HepG2 (cell line): ENCODE data around the gene CPEB3. TPM values are rescaled to one million over a fixed set of nuclear protein-coding genes. Genes with fewer than 3 reads are reported as not detected.
"Not testable (repeated sequence)": the region's sequence is repeated elsewhere in the genome, so short reads cannot be mapped to it uniquely, and the experiment has no call there.

Source experiments
- ATAC-seq: fragments of 200-7000 bp; cut with Tn5 transposase; 3 replicates; pipeline ENCODE4 v1.9.1; 2020; ENCODE audit warnings: mild to moderate bottlenecking, moderate library complexity
- BruUV-seq: library from RNA; stranded (reverse); fragments of 400-500 nt; replicated peaks from 2 replicates; lab custom pipeline; 2021; lab: Mats Ljungman, UMichigan
- CTCF ChIA-PET: fragments of 300-600 bp; formaldehyde crosslinking; extraction: SDS; loops from one replicate; lab custom pipeline; 2021; ENCODE audit warnings: low total read pairs, inconsistent platforms, low intra/inter-chr PET ratio; lab: Yijun Ruan, JAX
- POLR2A ChIA-PET: fragments of 350-600 bp; sonication (Branson Sonifier 250); formaldehyde crosslinking; loops from one replicate; lab custom pipeline; 2020; ENCODE audit warnings: antibody characterized with exemption, inconsistent platforms; lab: Yijun Ruan, JAX
- DNase-seq: peaks from one replicate; pipeline ENCODE4 v3.0.0-alpha.2; 2015; ENCODE audit warnings: low spot score
- FAIRE-seq: peaks from 3 replicates; lab custom pipeline; 2011; peaks lifted over from hg19 to GRCh38; lab: Jason Lieb, UNC
- H2AFZ ChIP-seq: one replicate; pipeline ENCODE4 v1.6.1; 2011; ENCODE audit warnings: low read length, inconsistent platforms
- H3K27ac ChIP-seq: fragments of 300-600 bp; 3 replicates; pipeline ENCODE4 v1.8.0; 2011; ENCODE audit warnings: mixed run types, mild to moderate bottlenecking, mixed read lengths, low read length, inconsistent platforms; ENCODE audit not compliant: insufficient read depth; ENCODE audit errors: extremely low read length
- H3K27me3 ChIP-seq, 2 experiments: fragments of 200-600 bp in 1 of 2; 2 replicates in 1 of 2; 3 replicates in 1 of 2; pipeline versions ENCODE4 v1.6.0 to v1.8.0; 2011; ENCODE audit warnings: low read length in 2 of 2, mild to moderate bottlenecking in 2 of 2, moderate library complexity in 2 of 2, inconsistent platforms in 1 of 2; ENCODE audit not compliant: insufficient read depth in 2 of 2, control insufficient read depth in 1 of 2
- H3K36me3 ChIP-seq, 2 experiments: fragments of 200-600 bp in 1 of 2; replicated peaks in 1 of 2; 2 replicates in 1 of 2; 3 replicates in 1 of 2; pipeline versions ENCODE4 v1.5.1 to v1.8.0; 2011; ENCODE audit warnings: low read length in 2 of 2, inconsistent platforms in 1 of 2; ENCODE audit not compliant: insufficient read depth in 2 of 2, control insufficient read depth in 1 of 2
- H3K4me1 ChIP-seq: 2 replicates; pipeline ENCODE4 v1.5.1; 2012; ENCODE audit warnings: low read length, inconsistent platforms; ENCODE audit not compliant: insufficient read depth
- H3K4me2 ChIP-seq: 2 replicates; pipeline ENCODE4 v1.6.0; 2011; ENCODE audit warnings: low read depth, low read length, inconsistent platforms
- H3K4me3 ChIP-seq, 3 experiments: fragments of 200-600 bp in 1 of 3; sonication (generic), shearing (Covaris generic) in 1 of 3; replicated peaks in 1 of 3; 2 replicates each; pipeline ENCODE4 v1.5.1; 2011 to 2016; ENCODE audit warnings: low read length in 3 of 3, inconsistent platforms in 2 of 3, low read depth in 2 of 3, mild to moderate bottlenecking in 2 of 3, control low read depth in 1 of 3, mixed read lengths in 1 of 3; ENCODE audit not compliant: insufficient read depth in 1 of 3
- H3K79me2 ChIP-seq: one replicate; pipeline ENCODE4 v1.6.1; 2011; ENCODE audit warnings: low read length, inconsistent platforms; ENCODE audit not compliant: insufficient read depth
- H3K9ac ChIP-seq: 2 replicates; pipeline ENCODE4 v1.6.0; 2011; ENCODE audit warnings: mild to moderate bottlenecking, low read depth, low read length, inconsistent platforms; ENCODE audit not compliant: insufficient read depth
- H3K9me3 ChIP-seq: 2 replicates; pipeline ENCODE4 v1.5.1; 2012; ENCODE audit warnings: mild to moderate bottlenecking, low read length
- H4K20me1 ChIP-seq: 2 replicates; pipeline ENCODE4 v1.6.0; 2011; ENCODE audit warnings: inconsistent platforms, mild to moderate bottlenecking, low read length, moderate library complexity; ENCODE audit not compliant: insufficient read depth
- ARID2 ChIP-seq: sonication (generic); formaldehyde crosslinking; IDR thresholded peaks from 2 replicates; pipeline ENCODE4 v1.8.1; 2022; ENCODE audit warnings: mild to moderate bottlenecking, missing genetic modification reagents, borderline replicate concordance
- BCL6 ChIP-seq: IDR thresholded peaks from 2 replicates; pipeline ENCODE4 v1.6.1; 2016; ENCODE audit warnings: missing genetic modification reagents, missing compliant biosample characterization
- MIER3 ChIP-seq: IDR thresholded peaks from 2 replicates; pipeline ENCODE4 v1.6.1; 2016; ENCODE audit warnings: missing compliant biosample characterization, borderline replicate concordance
- ZNF20 ChIP-seq: sonication (generic); formaldehyde crosslinking; IDR thresholded peaks from 2 replicates; pipeline ENCODE4 v1.4.0; 2020; ENCODE audit warnings: mild to moderate bottlenecking, moderate library complexity, missing genetic modification reagents
- ZSCAN22 ChIP-seq: sonication (generic); formaldehyde crosslinking; IDR thresholded peaks from 2 replicates; pipeline ENCODE4 v1.4.0; 2020; ENCODE audit warnings: mild to moderate bottlenecking, missing genetic modification reagents
- WGBS: methylation state at CpG from one replicate; pipeline ENCODE4 v1.1.6; 2017; ENCODE audit warnings: low lambda C conversion rate; 5-methylcytosine and 5-hydroxymethylcytosine counted together
- in situ Hi-C: cut with HindIII; loops from 2 replicates; pipeline ENCODE4 v1.10.0; 2017; ENCODE audit warnings: low pct_unique_long_range_greater_than_20kb; ENCODE audit not compliant: extremely low pct_ligation_motif_present
- intact Hi-C: fragments of 100-400 bp; cut with micrococcal nuclease; formaldehyde crosslinking; loops from one replicate; pipeline ENCODE4 v1.10.0; 2022; ENCODE audit not compliant: unreplicated experiment
- polyA plus RNA-seq, 8 experiments: library from polyadenylated mRNA; depleted of rRNA in 3 of 8; stranded (reverse) in 7 of 8; unstranded in 1 of 8; fragments of >200 nt; fragmentation: Illumina TruSeq in 4 of 8; extraction: Trizol in 4 of 8; gene quantifications; 2 replicates each; pipeline versions ENCODE4 v1.2.1 to v1.2.3, GENCODE V29; 2011 to 2016; ENCODE audit warnings: low read depth in 4 of 8, missing spikeins in 1 of 8, mixed read lengths in 1 of 8; ENCODE audit not compliant: insufficient read depth in 1 of 8
- total RNA-seq, 5 experiments: library from RNA; depleted of rRNA; stranded (reverse); fragments of >200 nt; fragmentation: Illumina TruSeq; extraction: Trizol; gene quantifications; 2 replicates each; pipeline ENCODE4 v1.2.3, GENCODE V29; 2016; ENCODE audit warnings: low read depth in 1 of 5
- TF ChIP-seq, protein P1 (sequence below): sonication (generic); formaldehyde crosslinking; IDR thresholded peaks from 2 replicates; pipeline ENCODE4 v1.5.1; 2020; ENCODE audit warnings: mild to moderate bottlenecking, missing genetic modification reagents, borderline replicate concordance
- TF ChIP-seq, protein P2 (sequence below): conservative IDR thresholded peaks from 2 replicates; pipeline ENCODE4 v1.6.1; 2018; ENCODE audit warnings: missing genetic modification reagents

Gene CPEB3
- total and polyA plus RNA-seq, 2 of the 13 experiments (the other 11 are each of a cell fraction or from before 2014, with no cell fraction given): 0.66 to 0.70 TPM

DNA sequence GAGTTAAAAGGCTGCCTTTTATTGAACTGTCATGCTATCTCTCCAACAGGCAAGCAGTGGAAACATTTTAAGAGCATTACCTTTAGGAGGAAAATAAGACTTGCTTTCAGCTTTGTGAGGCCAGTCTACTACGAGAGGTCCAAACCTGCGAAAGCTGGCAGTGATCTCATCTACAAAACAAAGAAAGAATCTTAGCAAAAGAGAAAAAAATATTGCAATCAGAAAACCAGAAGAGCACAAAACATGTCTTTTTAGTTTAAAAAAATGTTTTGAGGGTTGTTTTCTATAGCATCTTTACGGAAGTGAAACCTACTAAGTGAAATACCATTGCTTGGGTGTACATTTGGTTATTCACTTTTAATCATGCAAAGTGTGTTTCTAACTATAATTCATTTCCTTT, 147.9 kb downstream of the CPEB3 start (continued):
- TF ChIP-seq, protein P1, sequence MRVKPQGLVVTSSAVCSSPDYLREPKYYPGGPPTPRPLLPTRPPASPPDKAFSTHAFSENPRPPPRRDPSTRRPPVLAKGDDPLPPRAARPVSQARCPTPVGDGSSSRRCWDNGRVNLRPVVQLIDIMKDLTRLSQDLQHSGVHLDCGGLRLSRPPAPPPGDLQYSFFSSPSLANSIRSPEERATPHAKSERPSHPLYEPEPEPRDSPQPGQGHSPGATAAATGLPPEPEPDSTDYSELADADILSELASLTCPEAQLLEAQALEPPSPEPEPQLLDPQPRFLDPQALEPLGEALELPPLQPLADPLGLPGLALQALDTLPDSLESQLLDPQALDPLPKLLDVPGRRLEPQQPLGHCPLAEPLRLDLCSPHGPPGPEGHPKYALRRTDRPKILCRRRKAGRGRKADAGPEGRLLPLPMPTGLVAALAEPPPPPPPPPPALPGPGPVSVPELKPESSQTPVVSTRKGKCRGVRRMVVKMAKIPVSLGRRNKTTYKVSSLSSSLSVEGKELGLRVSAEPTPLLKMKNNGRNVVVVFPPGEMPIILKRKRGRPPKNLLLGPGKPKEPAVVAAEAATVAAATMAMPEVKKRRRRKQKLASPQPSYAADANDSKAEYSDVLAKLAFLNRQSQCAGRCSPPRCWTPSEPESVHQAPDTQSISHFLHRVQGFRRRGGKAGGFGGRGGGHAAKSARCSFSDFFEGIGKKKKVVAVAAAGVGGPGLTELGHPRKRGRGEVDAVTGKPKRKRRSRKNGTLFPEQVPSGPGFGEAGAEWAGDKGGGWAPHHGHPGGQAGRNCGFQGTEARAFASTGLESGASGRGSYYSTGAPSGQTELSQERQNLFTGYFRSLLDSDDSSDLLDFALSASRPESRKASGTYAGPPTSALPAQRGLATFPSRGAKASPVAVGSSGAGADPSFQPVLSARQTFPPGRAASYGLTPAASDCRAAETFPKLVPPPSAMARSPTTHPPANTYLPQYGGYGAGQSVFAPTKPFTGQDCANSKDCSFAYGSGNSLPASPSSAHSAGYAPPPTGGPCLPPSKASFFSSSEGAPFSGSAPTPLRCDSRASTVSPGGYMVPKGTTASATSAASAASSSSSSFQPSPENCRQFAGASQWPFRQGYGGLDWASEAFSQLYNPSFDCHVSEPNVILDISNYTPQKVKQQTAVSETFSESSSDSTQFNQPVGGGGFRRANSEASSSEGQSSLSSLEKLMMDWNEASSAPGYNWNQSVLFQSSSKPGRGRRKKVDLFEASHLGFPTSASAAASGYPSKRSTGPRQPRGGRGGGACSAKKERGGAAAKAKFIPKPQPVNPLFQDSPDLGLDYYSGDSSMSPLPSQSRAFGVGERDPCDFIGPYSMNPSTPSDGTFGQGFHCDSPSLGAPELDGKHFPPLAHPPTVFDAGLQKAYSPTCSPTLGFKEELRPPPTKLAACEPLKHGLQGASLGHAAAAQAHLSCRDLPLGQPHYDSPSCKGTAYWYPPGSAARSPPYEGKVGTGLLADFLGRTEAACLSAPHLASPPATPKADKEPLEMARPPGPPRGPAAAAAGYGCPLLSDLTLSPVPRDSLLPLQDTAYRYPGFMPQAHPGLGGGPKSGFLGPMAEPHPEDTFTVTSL (CRISPR knock-in tag): no peak
- TF ChIP-seq, protein P2, sequence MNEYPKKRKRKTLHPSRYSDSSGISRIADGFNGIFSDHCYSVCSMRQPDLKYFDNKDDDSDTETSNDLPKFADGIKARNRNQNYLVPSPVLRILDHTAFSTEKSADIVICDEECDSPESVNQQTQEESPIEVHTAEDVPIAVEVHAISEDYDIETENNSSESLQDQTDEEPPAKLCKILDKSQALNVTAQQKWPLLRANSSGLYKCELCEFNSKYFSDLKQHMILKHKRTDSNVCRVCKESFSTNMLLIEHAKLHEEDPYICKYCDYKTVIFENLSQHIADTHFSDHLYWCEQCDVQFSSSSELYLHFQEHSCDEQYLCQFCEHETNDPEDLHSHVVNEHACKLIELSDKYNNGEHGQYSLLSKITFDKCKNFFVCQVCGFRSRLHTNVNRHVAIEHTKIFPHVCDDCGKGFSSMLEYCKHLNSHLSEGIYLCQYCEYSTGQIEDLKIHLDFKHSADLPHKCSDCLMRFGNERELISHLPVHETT (CRISPR knock-in tag): no peak
- no peak for TF ChIP-seq MIER3 (CRISPR knock-in tag)

DNA sequence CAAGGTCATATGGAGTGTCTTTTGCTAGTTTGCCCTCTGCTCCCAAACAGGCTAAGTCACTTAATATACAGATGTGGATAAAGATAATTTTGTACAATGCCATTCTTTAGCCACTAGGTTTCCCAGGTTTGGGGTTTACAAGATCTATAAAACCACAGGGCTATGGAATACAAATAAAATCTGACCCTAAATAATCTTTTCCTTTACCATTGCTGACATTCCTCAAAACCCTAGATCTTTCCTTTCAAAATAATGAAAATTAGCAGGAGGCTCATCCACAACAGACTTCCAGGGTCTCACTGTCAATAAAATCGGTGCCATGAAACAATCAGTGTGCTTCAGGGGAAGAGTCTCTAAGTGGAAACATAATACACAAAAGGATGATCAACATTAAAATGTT, 148.4 kb downstream of the CPEB3 start:
- H3K4me2 ChIP-seq: no peak overlapping the region
- H3K9ac ChIP-seq: no peak overlapping the region
- H3K27ac ChIP-seq: no peak overlapping the region
- no TSS peak for BruUV-seq
- H3K36me3 ChIP-seq: no peaks in the 10 kb centered on the region
- H3K4me1 ChIP-seq: peaks cover 6% of the 10 kb centered on the region; the same call in 1 of the 2 replicates
- no peaks in the 10 kb centered on the region for H3K9me3 ChIP-seq
- no peak for TF ChIP-seq ARID2 (CRISPR knock-in tag)
- no peak for TF ChIP-seq ZNF20 (CRISPR knock-in tag)
- no peak for TF ChIP-seq ZSCAN22 (CRISPR knock-in tag)
- TF ChIP-seq BCL6 (CRISPR knock-in tag): no peak
- 94% methylated on average over 1 of the region's 1 CpG for WGBS
- in situ Hi-C loops (no loop called here), intact Hi-C loops (no loop called here)
- no peak overlapping the region for H3K4me3 ChIP-seq
- ChIA-PET CTCF (no interaction called here), POLR2A (no interaction called here)
- H4K20me1 ChIP-seq: no peaks in the 10 kb centered on the region
- H3K79me2 ChIP-seq: no peaks in the 10 kb centered on the region
- DNase-seq: no peak
- no peak for ATAC-seq
- FAIRE-seq: no peak
- no peaks in the 10 kb centered on the region for H3K27me3 ChIP-seq
- H2AFZ ChIP-seq: no peak overlapping the region

DNA sequence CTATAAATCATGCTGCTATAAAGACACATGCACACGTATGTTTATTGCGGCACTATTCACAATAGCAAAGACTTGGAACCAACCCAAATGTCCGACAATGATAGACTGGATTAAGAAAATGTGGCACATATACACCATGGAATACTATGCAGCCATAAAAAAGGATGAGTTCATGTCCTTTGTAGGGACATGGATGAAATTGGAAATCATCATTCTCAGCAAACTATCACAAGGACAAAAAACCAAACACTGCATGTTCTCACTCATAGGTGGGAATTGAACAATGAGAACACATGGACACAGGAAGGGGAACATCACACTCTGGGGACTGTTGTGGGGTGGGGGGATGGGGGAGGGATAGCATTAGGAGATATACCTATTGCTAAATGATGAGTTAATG, 149.7 kb downstream of the CPEB3 start:
- not testable (repeated sequence) for FAIRE-seq

More for the DNA sequence above, 149.7 kb downstream of the CPEB3 start:
- CTCF ChIA-PET, intact Hi-C loops, ATAC-seq, POLR2A ChIA-PET, BruUV-seq, H3K27me3 ChIP-seq, in situ Hi-C loops, H3K79me2 ChIP-seq, H3K36me3 ChIP-seq, H3K4me2 ChIP-seq, H3K4me1 ChIP-seq, H3K27ac ChIP-seq, H3K9ac ChIP-seq, H3K4me3 ChIP-seq, H4K20me1 ChIP-seq, H3K9me3 ChIP-seq, H2AFZ ChIP-seq, DNase-seq: not testable (repeated sequence)
- 86% methylated on average over 3 of the region's 3 CpGs for WGBS
